HG03135 (cell line): ENCODE data around the gene PBRM1.

Experiments used
- ATAC-seq: cut with Tn5 transposase; IDR thresholded peaks from one replicate; pipeline ENCODE4 v1.9.1; 2021; ENCODE audit warnings: mild to moderate bottlenecking, moderate library complexity; ENCODE audit not compliant: unreplicated experiment

The PBRM1 gene

GRCh38 chr3:52515192-52515591 lies 170.5 kb downstream of the PBRM1 start:
- ATAC-seq, result no peak

- no peak for ATAC-seq
Measured at GRCh38 chr3:52514576-52514975, 171.1 kb downstream of the PBRM1 start.

GRCh38 chr3:52513281-52513680 lies 172.4 kb downstream of the PBRM1 start:
- ATAC-seq, result no peak

GRCh38 chr3:52512727-52513126 lies 173.0 kb downstream of the PBRM1 start:
- ATAC-seq, result no peak

DNA sequence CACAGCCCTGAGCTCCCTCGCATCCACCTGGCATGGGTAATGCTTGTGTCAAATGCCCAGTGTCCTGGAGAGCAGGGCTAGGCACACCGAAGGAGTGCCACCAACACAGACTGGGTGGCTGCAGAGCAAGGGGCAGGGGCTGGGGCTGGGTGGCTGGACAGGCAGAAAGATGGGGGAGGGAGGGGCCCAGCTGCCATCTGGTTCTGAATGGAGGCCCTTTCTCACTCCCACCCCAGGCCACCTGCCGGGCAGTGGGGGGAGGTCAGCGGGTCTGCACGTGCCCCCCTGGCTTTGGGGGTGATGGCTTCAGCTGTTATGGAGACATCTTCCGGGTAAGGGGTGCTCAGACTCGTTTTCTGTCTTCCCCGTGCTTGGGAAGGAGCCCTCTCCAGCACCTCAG lies 173.6 kb downstream of the PBRM1 start:
- ATAC-seq, result no peak

GRCh38 chr3:52511509-52511908 lies 174.2 kb downstream of the PBRM1 start:
- ATAC-seq, result no peak

GRCh38 chr3:52509753-52510328 lies 175.9 kb downstream of the PBRM1 start:
- ATAC-seq, result no peak

DNA sequence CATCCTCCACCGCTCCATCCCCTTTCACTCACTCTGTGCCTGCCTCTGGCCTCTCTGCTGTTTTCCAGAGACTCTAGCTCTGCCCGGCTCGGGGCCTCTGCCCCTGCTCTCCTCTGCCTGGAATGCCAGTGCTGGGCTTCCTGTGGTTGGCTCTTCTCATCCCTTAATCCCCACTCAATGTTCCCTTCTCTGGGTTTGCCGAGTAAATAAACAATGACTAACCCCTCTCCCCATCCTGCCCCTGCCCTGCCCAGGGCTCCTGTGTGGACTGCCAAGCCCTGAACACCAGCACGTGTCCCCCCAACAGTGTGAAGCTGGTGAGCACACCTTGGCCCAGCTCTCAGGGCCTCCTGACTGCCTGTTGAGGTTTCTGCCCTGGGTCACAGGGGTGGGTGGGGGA lies 178.4 kb downstream of the PBRM1 start:
- no peak for ATAC-seq

DNA sequence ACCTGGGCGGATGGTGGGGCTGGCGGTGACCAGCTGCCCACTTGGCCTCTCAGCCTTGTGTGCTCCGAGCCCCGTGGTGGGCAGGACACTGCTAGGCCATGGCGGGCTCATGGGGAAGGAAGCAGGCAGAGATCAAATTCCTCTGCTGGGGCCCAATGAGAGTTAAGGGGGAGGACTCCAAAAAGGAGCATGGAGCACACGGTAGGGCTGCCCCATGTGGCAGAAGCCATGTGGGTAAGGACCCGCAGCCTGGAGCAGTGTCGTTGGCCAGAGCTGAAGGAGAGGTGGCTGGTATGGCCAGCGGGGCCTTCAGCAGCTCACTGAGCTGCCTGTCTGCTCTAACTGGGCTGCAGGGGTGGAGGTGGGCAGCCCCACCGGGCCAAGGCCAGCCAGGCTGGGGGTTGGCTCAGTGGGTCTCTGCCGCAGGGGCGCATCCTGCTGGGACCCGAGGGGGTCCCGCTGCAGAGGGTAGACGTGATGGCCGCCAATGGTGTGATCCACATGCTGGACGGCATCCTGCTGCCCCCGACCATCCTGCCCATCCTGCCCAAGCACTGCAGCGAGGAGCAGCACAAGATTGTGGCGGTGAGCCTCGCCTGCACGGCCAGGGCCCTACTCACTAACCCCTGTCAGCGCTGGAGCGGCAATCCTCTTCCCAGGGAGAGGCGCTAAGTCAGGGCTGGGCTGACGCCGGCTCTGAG lies 179.3 kb downstream of the PBRM1 start:
- no peak for ATAC-seq

DNA sequence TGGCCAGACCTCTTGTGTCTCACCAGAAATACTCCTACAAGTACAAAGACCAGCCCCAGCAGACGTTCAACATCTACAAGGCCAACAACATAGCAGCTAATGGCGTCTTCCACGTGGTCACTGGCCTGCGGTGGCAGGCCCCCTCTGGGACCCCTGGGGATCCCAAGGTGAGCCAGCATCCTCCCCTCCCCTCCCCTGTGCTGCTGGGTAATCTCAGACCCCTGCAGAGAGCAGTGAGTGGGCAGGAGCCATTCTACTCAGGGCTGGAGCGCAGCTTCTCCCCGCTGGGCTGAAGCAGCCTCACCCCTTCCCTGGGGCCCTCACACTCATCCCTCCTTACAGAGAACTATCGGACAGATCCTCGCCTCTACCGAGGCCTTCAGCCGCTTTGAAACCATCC lies 180.7 kb downstream of the PBRM1 start:
- no peak for ATAC-seq

DNA sequence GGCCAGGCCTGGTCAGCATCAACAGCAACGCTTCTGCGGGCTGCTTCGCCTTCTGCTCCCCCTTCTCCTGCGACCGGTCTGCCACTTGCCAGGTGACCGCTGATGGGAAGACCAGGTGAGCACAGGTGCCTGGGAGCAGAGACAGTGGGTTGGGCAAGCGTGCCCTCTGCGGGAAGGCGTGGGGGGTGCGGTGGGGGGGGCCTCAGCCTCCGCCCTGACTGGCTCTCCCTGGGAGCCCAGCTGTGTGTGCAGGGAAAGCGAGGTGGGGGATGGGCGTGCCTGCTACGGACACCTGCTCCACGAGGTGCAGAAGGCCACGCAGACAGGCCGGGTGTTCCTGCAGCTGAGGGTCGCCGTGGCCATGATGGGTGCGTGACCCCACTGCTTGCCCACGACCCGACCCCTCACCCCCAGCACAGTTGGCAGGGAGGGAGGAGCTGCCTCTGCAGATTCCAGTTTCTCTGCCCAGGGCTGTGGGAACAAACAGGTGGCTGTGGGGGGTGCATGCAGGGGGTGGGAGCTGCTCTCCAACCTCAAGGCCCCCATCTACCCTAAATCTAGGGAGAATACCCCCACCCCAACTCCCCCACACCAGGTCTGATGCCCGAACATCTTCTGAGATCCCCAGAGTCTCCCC lies 181.8 kb downstream of the PBRM1 start:
- no peak for ATAC-seq

DNA sequence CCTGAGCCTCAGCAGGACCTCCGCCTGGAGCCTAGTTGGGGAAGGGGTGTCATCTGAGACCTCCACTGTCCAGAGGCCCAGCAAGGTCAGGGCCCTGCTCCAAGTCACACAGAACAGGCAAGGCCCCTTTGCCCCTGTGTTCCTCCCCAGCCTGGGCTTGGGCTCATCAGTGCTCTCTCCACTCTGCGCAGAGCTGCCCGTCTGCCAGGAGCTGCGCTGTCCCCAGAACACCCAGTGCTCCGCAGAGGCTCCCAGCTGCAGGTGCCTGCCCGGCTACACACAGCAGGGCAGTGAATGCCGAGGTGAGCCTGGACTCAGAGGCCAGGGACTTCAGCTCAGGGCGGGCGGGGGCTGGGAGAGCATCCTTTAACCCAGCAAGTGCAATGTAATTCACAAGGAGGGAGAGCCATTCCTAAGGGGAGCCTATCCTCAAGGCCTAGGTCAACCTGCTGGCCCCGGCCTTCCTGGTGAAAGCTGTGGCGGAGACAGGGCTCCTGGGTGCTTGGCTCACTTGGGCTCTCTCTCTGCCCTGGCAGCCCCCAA lies 182.8 kb downstream of the PBRM1 start:
- ATAC-seq, result no peak

GRCh38 chr3:52502001-52502400 lies 183.7 kb downstream of the PBRM1 start:
- ATAC-seq, result no peak

DNA sequence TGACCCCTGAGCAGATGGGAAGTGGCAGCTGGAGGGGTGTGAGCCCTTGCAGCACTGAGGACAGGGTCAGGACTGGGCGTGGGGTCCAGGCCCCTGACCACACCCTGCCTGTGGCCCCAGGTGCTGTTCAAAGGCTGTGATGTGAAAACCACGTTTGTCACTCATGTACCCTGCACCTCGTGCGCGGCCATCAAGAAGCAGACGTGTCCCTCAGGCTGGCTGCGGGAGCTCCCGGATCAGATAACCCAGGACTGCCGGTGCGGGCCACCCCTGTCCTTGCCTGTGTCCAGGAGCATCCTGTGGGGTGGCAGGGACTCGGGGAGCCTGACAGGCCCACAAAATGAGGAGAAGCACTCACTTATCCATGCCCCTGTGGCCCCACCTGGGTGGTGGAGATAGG lies 184.7 kb downstream of the PBRM1 start:
- ATAC-seq, result no peak

DNA sequence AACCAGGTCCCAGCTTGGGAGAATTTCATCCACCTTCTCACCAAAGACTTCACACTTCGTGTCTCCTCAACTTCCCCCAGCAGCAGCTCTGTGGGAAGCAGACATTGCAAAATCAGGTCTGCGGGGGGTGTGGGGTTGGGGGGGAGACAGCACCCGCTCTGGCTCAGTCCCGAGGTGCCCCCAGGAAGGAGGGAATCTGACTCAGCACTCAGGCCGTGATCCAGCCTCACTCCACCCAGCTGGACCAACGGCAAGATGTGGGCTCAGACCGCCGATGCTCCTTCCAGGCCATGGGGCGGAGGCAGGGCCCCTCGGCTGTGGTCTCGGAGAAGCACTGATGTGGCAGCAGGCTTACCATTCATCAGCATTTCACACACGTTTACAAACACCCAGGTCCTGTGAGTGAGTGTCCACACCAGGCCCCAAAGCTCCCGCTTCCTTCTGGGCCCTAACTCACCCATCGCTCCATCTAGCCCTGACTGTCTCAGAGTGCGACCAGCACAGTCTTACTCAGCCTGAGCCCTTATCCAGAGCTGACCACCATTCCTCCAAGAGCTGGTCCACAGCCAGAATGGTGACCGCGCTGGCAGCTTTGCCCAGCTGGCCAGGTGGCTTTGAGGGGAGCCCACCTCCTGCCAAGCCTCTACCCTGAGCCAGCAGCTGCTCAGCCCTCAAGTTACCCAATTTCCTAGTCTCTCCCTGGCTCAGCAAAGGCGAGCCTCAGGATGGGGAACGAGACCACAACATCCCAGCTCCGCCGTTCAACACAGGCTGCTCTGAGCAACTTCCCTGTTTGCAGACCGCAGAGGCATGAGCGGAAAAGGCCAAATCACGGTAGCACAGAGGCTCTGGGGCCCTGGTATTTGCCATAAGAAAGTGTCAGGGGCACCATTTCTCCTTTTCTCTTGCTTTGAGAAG lies 187.3 kb downstream of the PBRM1 start:
- no peak for ATAC-seq

DNA sequence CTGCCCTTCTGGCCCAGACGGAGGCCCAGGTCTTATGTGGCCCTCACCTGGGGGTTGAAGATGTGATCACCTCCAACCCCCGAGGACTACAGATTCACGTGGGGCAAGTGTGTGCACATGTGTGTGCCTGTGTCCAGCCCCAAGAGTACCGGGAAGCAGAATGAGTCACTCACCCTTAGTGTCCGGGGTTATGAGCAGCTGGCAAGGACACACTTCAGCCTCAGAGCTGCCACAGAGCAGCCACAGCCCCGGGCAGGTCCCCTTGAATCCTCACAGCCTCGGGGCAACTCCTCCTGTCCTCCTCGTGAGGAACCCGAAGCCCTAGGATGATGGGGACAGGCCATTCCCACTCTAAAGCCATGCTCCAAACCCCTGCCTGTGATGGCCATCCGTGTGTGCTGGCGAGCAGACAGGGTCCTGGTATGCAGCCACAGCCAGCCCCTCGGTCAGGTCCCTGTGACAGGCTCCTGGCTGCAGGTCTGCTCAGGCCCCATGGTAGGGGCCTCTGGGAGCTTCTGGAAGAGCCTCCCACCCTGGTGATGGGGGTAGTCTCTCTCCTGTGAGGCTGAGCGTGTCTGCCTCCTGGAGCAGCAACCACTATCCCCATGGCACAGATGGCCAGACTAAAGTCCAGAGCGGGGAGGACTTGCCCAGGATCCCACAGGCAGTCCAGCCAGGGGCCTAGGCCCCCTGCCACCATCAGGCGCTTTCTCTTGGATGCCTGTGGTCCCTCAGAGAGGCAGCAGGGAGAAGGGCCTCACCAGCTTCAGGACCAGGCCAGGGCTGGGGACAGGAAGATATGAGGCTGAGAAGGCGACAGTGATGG lies 189.7 kb downstream of the PBRM1 start:
- no peak for ATAC-seq
